ENCODE results near the gene CSTPP1. TPM values are rescaled to one million over a fixed set of nuclear protein-coding genes. Genes with fewer than 3 reads are reported as not detected.
"Not testable (repeated sequence)": the region's sequence is repeated elsewhere in the genome, so short reads cannot be mapped to it uniquely, and the experiment has no call there.

The CSTPP1 gene
- total RNA-seq, 1 donor from 2014 or later: 6.6 TPM

- Histone ChIP-seq H3K4me3 (ENCODE audit: low read depth, low read length) (no peak overlapping the region), H3K27me3 (ENCODE audit: control insufficient read depth, insufficient read depth, low read length) (no peaks in the 10 kb centered on the region), H3K36me3 (ENCODE audit: control insufficient read depth, insufficient read depth, low read length) (no peaks in the 10 kb centered on the region)
- FAIRE-seq: no peak
- TF ChIP-seq CTCF (IDR thresholded peaks at IDR 0.05; ENCODE audit: insufficient read depth, low read length, severe bottlenecking): no peak
- peak; percentile 41 for DNase-seq (ENCODE audit: low read depth)
Observed at GRCh38 chr11:47071791-47072261, 135.3 kb downstream of the CSTPP1 start.

GRCh38 chr11:47078751-47079521, 142.4 kb downstream of the CSTPP1 start:
- Histone ChIP-seq H3K4me3 (ENCODE audit: low read depth, low read length) (no peak overlapping the region), H3K36me3 (ENCODE audit: control insufficient read depth, insufficient read depth, low read length) (no peaks in the 10 kb centered on the region), H3K27me3 (ENCODE audit: control insufficient read depth, insufficient read depth, low read length) (no peaks in the 10 kb centered on the region)
- DNase-seq (ENCODE audit: low read depth): no peak
- no peak for TF ChIP-seq CTCF (IDR thresholded peaks at IDR 0.05; ENCODE audit: insufficient read depth, low read length, severe bottlenecking)
- no peak for FAIRE-seq

- DNase-seq (ENCODE audit: low read depth); H3K4me3 ChIP-seq (ENCODE audit: low read depth, low read length); FAIRE-seq; H3K27me3 ChIP-seq (ENCODE audit: control insufficient read depth, insufficient read depth, low read length); H3K36me3 ChIP-seq (ENCODE audit: control insufficient read depth, insufficient read depth, low read length): not testable (repeated sequence)
Observed at GRCh38 chr11:47080775-47081174, 144.2 kb downstream of the CSTPP1 start.

- no peak for FAIRE-seq
- TF ChIP-seq CTCF (IDR thresholded peaks at IDR 0.05; ENCODE audit: insufficient read depth, low read length, severe bottlenecking): no peak
- DNase-seq (ENCODE audit: low read depth): peak; percentile 72
Observed at GRCh38 chr11:47083913-47084312, 147.4 kb downstream of the CSTPP1 start.

GRCh38 chr11:47087801-47088200, 151.2 kb downstream of the CSTPP1 start:
- Histone ChIP-seq H3K27me3 (ENCODE audit: control insufficient read depth, insufficient read depth, low read length) (no peaks in the 10 kb centered on the region), H3K36me3 (ENCODE audit: control insufficient read depth, insufficient read depth, low read length) (no peaks in the 10 kb centered on the region), H3K4me3 (ENCODE audit: low read depth, low read length) (no peak overlapping the region)
- DNase-seq (ENCODE audit: low read depth) (no peak), FAIRE-seq (no peak)
- no peak for TF ChIP-seq CTCF (IDR thresholded peaks at IDR 0.05; ENCODE audit: insufficient read depth, low read length, severe bottlenecking)

More at GRCh38 chr11:47083913-47084312, 147.4 kb downstream of the CSTPP1 start:
- no peaks in the 10 kb centered on the region for H3K36me3 ChIP-seq (ENCODE audit: control insufficient read depth, insufficient read depth, low read length)
- H3K27me3 ChIP-seq (ENCODE audit: control insufficient read depth, insufficient read depth, low read length): no peaks in the 10 kb centered on the region
- no peak overlapping the region for H3K4me3 ChIP-seq (ENCODE audit: low read depth, low read length)

- H3K36me3 ChIP-seq (ENCODE audit: control insufficient read depth, insufficient read depth, low read length): no peaks in the 10 kb centered on the region
- no peak for DNase-seq (ENCODE audit: low read depth)
- H3K4me3 ChIP-seq (ENCODE audit: low read depth, low read length): no peak overlapping the region
- peak; percentile 36 for FAIRE-seq
- H3K27me3 ChIP-seq (ENCODE audit: control insufficient read depth, insufficient read depth, low read length): no peaks in the 10 kb centered on the region
- TF ChIP-seq CTCF (IDR thresholded peaks at IDR 0.05; ENCODE audit: insufficient read depth, low read length, severe bottlenecking): no peak
Observed at GRCh38 chr11:47093541-47093940, 157.0 kb downstream of the CSTPP1 start.

- H3K27me3 ChIP-seq (ENCODE audit: control insufficient read depth, insufficient read depth, low read length); H3K4me3 ChIP-seq (ENCODE audit: low read depth, low read length); FAIRE-seq; H3K36me3 ChIP-seq (ENCODE audit: control insufficient read depth, insufficient read depth, low read length); DNase-seq (ENCODE audit: low read depth): not testable (repeated sequence)
Observed at GRCh38 chr11:47096871-47097270, 160.3 kb downstream of the CSTPP1 start.

- H3K27me3 ChIP-seq (ENCODE audit: control insufficient read depth, insufficient read depth, low read length); FAIRE-seq; H3K36me3 ChIP-seq (ENCODE audit: control insufficient read depth, insufficient read depth, low read length); DNase-seq (ENCODE audit: low read depth); H3K4me3 ChIP-seq (ENCODE audit: low read depth, low read length): not testable (repeated sequence)
Observed at GRCh38 chr11:47098223-47098622, 161.7 kb downstream of the CSTPP1 start.
